ENCODE results near the gene TENM4.

- TF ChIP-seq BCL3 (IDR thresholded peaks at IDR 0.05; ENCODE audit: borderline replicate concordance, insufficient read depth, low read depth, low read length, poor library complexity, severe bottlenecking) (no peak), CREM (IDR thresholded peaks at IDR 0.05; ENCODE audit: low read depth) (no peak), EZH2 (IDR thresholded peaks at IDR 0.05; ENCODE audit: borderline replicate concordance, control insufficient read depth, low read depth, low read length) (no peak), POLR2A (IDR thresholded peaks at IDR 0.05; ENCODE audit: low read depth, low read length) (no peak), ZNF274 (IDR thresholded peaks at IDR 0.05; ENCODE audit: insufficient read depth, insufficient read length) (no peak), NKRF (conservative IDR thresholded peaks at IDR 0.05) (no peak), SIN3A (IDR thresholded peaks at IDR 0.05; ENCODE audit: low read depth, low read length) (no peak), GABPA (IDR thresholded peaks at IDR 0.05; ENCODE audit: low read depth) (no peak), TARDBP (IDR thresholded peaks at IDR 0.05; ENCODE audit: borderline replicate concordance) (no peak), PAX5 (IDR thresholded peaks at IDR 0.05; ENCODE audit: borderline replicate concordance, low read depth, low read length) (no peak), E4F1 (IDR thresholded peaks at IDR 0.05; ENCODE audit: borderline replicate concordance, partially characterized antibody) (no peak)
- TF ChIP-seq, protein P1, sequence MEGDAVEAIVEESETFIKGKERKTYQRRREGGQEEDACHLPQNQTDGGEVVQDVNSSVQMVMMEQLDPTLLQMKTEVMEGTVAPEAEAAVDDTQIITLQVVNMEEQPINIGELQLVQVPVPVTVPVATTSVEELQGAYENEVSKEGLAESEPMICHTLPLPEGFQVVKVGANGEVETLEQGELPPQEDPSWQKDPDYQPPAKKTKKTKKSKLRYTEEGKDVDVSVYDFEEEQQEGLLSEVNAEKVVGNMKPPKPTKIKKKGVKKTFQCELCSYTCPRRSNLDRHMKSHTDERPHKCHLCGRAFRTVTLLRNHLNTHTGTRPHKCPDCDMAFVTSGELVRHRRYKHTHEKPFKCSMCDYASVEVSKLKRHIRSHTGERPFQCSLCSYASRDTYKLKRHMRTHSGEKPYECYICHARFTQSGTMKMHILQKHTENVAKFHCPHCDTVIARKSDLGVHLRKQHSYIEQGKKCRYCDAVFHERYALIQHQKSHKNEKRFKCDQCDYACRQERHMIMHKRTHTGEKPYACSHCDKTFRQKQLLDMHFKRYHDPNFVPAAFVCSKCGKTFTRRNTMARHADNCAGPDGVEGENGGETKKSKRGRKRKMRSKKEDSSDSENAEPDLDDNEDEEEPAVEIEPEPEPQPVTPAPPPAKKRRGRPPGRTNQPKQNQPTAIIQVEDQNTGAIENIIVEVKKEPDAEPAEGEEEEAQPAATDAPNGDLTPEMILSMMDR (IDR thresholded peaks at IDR 0.05 in 2 of 3, conservative IDR thresholded peaks at IDR 0.05 in 1 of 3; ENCODE audit: control insufficient read depth in 2 of 3, extremely low read depth in 1 of 3, insufficient read depth in 1 of 3, low read depth in 3 of 3, low read length in 3 of 3) = no peak
- TF ChIP-seq, protein P2, sequence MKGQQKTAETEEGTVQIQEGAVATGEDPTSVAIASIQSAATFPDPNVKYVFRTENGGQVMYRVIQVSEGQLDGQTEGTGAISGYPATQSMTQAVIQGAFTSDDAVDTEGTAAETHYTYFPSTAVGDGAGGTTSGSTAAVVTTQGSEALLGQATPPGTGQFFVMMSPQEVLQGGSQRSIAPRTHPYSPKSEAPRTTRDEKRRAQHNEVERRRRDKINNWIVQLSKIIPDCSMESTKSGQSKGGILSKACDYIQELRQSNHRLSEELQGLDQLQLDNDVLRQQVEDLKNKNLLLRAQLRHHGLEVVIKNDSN (IDR thresholded peaks at IDR 0.05; ENCODE audit: borderline replicate concordance, extremely low read length, insufficient read depth, low read depth, low read length) = no peak
These were observed 776.2 kb downstream of the TENM4 start for GRCh38 chr11:78664636-78665035.
